ENCODE data around the gene GPD2. TPM values are rescaled to one million over a fixed set of nuclear protein-coding genes. Genes with fewer than 3 reads are reported as not detected.

GPD2 gene
- polyA plus RNA-seq, 1 donor from 2014 or later = 3.5 TPM

DNA sequence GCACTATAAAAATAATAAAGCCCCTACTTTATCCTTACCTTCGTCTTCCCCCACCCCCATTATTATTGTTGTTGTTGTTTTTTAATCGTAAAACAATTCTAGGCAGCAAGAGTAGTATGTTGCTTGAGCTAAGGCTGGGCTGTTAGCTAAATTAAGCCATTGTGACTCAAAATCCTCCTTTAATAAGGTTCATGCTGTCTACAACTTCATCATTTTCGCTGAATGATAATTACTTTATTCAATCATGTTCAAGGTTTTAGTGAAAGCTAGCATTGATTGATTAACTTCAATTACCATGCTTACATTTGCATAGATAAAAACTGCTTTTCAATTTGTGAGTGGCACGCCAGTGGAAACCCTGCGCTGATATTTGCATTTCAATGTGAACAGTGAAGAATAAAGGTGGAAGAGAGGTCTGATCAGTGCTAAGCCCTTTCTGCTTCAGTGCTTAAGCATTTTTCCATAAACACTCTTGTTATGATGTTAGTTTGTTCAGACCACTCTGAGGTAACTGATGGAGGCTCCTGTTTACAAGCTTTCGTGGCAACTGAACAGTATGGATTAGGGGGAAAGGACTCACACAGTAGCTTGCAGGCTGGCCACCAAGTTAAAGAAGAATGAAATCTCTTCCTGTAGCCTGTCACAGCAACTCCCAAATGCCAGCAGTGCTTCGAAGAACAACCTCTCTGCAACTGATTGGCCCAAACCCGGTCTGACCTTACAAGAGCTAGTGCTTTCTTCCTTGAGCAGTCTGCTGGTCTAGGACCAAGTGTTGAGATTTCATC lies 156.8 kb downstream of the GPD2 start:
- Histone ChIP-seq H3K27ac (ENCODE audit: low read length) (no peak overlapping the region), H3K36me3 (ENCODE audit: insufficient read depth, low read length) (no peaks in the 10 kb centered on the region), H3K4me2 (ENCODE audit: low read length) (no peak overlapping the region), H3K27me3 (ENCODE audit: insufficient read depth, low read depth, low read length) (no peaks in the 10 kb centered on the region), H3K9me2 (ENCODE audit: insufficient read depth, low read length) (no peaks in the 10 kb centered on the region), H3K9ac (ENCODE audit: low read length) (no peak overlapping the region), H3K4me3 (ENCODE audit: low read length) (no peak overlapping the region), H2AFZ (ENCODE audit: low read depth, low read length) (no peak overlapping the region), H3F3A (ENCODE audit: insufficient read depth, low read length, poor library complexity, severe bottlenecking) (peaks cover 7% of the 10 kb centered on the region), H4K20me1 (ENCODE audit: insufficient read depth) (no peaks in the 10 kb centered on the region), H3K9me3 (ENCODE audit: low read length) (no peaks in the 10 kb centered on the region), H3K79me2 (replicated peaks; ENCODE audit: insufficient read depth, low read length) (no peaks in the 10 kb centered on the region)
- TF ChIP-seq POLR2AphosphoS5 (IDR thresholded peaks at IDR 0.05) = no peak
- TF ChIP-seq, protein P1, sequence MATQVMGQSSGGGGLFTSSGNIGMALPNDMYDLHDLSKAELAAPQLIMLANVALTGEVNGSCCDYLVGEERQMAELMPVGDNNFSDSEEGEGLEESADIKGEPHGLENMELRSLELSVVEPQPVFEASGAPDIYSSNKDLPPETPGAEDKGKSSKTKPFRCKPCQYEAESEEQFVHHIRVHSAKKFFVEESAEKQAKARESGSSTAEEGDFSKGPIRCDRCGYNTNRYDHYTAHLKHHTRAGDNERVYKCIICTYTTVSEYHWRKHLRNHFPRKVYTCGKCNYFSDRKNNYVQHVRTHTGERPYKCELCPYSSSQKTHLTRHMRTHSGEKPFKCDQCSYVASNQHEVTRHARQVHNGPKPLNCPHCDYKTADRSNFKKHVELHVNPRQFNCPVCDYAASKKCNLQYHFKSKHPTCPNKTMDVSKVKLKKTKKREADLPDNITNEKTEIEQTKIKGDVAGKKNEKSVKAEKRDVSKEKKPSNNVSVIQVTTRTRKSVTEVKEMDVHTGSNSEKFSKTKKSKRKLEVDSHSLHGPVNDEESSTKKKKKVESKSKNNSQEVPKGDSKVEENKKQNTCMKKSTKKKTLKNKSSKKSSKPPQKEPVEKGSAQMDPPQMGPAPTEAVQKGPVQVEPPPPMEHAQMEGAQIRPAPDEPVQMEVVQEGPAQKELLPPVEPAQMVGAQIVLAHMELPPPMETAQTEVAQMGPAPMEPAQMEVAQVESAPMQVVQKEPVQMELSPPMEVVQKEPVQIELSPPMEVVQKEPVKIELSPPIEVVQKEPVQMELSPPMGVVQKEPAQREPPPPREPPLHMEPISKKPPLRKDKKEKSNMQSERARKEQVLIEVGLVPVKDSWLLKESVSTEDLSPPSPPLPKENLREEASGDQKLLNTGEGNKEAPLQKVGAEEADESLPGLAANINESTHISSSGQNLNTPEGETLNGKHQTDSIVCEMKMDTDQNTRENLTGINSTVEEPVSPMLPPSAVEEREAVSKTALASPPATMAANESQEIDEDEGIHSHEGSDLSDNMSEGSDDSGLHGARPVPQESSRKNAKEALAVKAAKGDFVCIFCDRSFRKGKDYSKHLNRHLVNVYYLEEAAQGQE (IDR thresholded peaks at IDR 0.05; ENCODE audit: borderline replicate concordance) = no peak
- TF ChIP-seq MXI1 (conservative IDR thresholded peaks at IDR 0.05; ENCODE audit: poor library complexity, severe bottlenecking) = no peak
- no peak for TF ChIP-seq EZH2 (IDR thresholded peaks at IDR 0.05; ENCODE audit: borderline replicate concordance, insufficient read depth, low read length, poor library complexity, severe bottlenecking)
- TF ChIP-seq EP300 (conservative IDR thresholded peaks at IDR 0.05; ENCODE audit: poor library complexity, severe bottlenecking) = no peak
- TF ChIP-seq, protein P2, sequence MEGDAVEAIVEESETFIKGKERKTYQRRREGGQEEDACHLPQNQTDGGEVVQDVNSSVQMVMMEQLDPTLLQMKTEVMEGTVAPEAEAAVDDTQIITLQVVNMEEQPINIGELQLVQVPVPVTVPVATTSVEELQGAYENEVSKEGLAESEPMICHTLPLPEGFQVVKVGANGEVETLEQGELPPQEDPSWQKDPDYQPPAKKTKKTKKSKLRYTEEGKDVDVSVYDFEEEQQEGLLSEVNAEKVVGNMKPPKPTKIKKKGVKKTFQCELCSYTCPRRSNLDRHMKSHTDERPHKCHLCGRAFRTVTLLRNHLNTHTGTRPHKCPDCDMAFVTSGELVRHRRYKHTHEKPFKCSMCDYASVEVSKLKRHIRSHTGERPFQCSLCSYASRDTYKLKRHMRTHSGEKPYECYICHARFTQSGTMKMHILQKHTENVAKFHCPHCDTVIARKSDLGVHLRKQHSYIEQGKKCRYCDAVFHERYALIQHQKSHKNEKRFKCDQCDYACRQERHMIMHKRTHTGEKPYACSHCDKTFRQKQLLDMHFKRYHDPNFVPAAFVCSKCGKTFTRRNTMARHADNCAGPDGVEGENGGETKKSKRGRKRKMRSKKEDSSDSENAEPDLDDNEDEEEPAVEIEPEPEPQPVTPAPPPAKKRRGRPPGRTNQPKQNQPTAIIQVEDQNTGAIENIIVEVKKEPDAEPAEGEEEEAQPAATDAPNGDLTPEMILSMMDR (IDR thresholded peaks at IDR 0.05; ENCODE audit: poor library complexity, severe bottlenecking) = no peak
- no peak for TF ChIP-seq TAF1 (IDR thresholded peaks at IDR 0.05; ENCODE audit: low read depth)
- no peak for TF ChIP-seq RAD21 (conservative IDR thresholded peaks at IDR 0.05)
- TF ChIP-seq SMC3 (conservative IDR thresholded peaks at IDR 0.05; ENCODE audit: poor library complexity) = no peak

DNA sequence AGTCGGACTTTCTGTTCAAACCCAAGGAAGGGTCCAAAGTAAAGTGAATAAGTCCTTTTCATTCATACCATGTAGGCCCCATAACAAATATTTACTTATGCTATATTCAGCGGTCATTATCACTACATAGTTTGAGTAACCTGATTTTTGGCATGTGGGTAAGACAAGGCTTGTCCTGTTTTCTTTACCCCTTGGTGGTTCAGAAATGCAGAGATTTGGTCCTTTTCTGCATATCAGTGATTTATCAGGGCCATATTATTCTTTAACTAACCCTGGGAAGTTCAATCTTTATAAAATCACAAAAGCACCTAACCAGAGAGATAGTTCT lies 157.4 kb downstream of the GPD2 start:
- H3K9me2 ChIP-seq (ENCODE audit: insufficient read depth, low read length) = no peaks in the 10 kb centered on the region
- H3K36me3 ChIP-seq (ENCODE audit: insufficient read depth, low read length) = no peaks in the 10 kb centered on the region
- H3K79me2 ChIP-seq (replicated peaks; ENCODE audit: insufficient read depth, low read length) = no peaks in the 10 kb centered on the region
- no peak overlapping the region for H3K4me3 ChIP-seq (ENCODE audit: low read length)
- no peaks in the 10 kb centered on the region for H3K9me3 ChIP-seq (ENCODE audit: low read length)
- H2AFZ ChIP-seq (ENCODE audit: low read depth, low read length) = no peak overlapping the region
- H4K20me1 ChIP-seq (ENCODE audit: insufficient read depth) = no peaks in the 10 kb centered on the region
- no peaks in the 10 kb centered on the region for H3K27me3 ChIP-seq (ENCODE audit: insufficient read depth, low read depth, low read length)
- TF ChIP-seq EP300 (conservative IDR thresholded peaks at IDR 0.05; ENCODE audit: poor library complexity, severe bottlenecking) = no peak
- no peak for TF ChIP-seq TAF1 (IDR thresholded peaks at IDR 0.05; ENCODE audit: low read depth)
- no peak for TF ChIP-seq MXI1 (conservative IDR thresholded peaks at IDR 0.05; ENCODE audit: poor library complexity, severe bottlenecking)
- no peak for TF ChIP-seq RAD21 (conservative IDR thresholded peaks at IDR 0.05)
- no peak for TF ChIP-seq SMC3 (conservative IDR thresholded peaks at IDR 0.05; ENCODE audit: poor library complexity)
- TF ChIP-seq, protein P1 (IDR thresholded peaks at IDR 0.05; ENCODE audit: borderline replicate concordance) = no peak
- TF ChIP-seq POLR2AphosphoS5 (IDR thresholded peaks at IDR 0.05) = no peak
- TF ChIP-seq, protein P2 (IDR thresholded peaks at IDR 0.05; ENCODE audit: poor library complexity, severe bottlenecking) = no peak
- H3F3A ChIP-seq (ENCODE audit: insufficient read depth, low read length, poor library complexity, severe bottlenecking) = peaks cover 7% of the 10 kb centered on the region
- no peak overlapping the region for H3K9ac ChIP-seq (ENCODE audit: low read length)
- no peak overlapping the region for H3K4me2 ChIP-seq (ENCODE audit: low read length)
- no peak overlapping the region for H3K27ac ChIP-seq (ENCODE audit: low read length)
